G401 (cell line): ENCODE data around the gene RBM26. TPM values are rescaled to one million over a fixed set of nuclear protein-coding genes. Genes with fewer than 3 reads are reported as not detected.

Experiments used
- DNase-seq: peaks from one replicate; pipeline ENCODE4 v3.0.0-alpha.2; 2015; ENCODE audit warnings: low spot score
- in situ Hi-C: cut with HindIII; loops from 2 replicates; pipeline ENCODE4 v1.10.0; 2016; ENCODE audit warnings: low sequenced_read_pairs, mixed read lengths
- total RNA-seq: library from RNA; depleted of rRNA; stranded (reverse); fragments of >200 nt; shearing (Covaris generic); gene quantifications from 2 replicates; pipeline ENCODE4 v1.2.3, GENCODE V29; 2014

The RBM26 gene
- total RNA-seq, 1 experiment from 2014 or later, result 30.9 TPM

DNA sequence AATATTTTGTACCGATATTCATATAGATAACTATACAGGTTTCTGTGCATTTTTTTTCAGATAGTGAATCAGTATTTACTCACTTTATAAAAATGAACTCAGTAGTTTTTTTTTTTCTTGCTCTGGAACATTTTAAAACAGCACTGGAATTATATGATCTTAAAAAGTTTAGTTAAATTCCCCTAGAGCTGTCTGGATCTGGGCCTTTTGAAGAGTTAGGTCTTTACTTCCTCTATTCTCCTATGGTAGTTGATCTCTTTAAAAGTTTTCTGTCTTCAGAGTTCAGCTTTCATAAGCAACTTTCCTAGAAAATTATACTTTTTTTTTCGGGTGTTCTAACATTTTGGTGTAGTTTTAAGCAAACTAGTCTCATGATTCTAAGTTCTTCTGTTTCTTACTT, 21.8 kb upstream of the RBM26 start:
- in situ Hi-C loops, result no loop called here

DNA sequence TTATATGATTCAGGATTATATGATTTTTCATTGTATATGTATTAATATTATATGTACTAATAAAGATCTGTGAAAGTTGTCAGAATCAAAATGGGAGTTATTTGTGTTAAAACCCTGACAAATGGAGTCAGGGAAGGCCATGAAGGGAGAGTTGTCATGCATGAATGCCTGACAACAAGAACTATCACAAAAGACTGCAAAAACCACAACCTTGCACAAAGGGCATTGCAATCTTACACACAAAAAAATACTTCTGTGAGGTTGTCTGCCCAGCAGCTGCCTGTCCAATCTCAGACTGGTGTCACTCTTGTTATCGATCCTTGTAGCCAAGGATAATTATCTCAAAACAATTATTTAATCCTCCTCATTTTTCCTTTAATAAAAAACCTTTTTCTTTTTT, 21.2 kb upstream of the RBM26 start:
- DNase-seq, result no peak
- in situ Hi-C loops, result no loop called here

More for the DNA sequence above, 21.8 kb upstream of the RBM26 start:
- DNase-seq, result no peak

DNA sequence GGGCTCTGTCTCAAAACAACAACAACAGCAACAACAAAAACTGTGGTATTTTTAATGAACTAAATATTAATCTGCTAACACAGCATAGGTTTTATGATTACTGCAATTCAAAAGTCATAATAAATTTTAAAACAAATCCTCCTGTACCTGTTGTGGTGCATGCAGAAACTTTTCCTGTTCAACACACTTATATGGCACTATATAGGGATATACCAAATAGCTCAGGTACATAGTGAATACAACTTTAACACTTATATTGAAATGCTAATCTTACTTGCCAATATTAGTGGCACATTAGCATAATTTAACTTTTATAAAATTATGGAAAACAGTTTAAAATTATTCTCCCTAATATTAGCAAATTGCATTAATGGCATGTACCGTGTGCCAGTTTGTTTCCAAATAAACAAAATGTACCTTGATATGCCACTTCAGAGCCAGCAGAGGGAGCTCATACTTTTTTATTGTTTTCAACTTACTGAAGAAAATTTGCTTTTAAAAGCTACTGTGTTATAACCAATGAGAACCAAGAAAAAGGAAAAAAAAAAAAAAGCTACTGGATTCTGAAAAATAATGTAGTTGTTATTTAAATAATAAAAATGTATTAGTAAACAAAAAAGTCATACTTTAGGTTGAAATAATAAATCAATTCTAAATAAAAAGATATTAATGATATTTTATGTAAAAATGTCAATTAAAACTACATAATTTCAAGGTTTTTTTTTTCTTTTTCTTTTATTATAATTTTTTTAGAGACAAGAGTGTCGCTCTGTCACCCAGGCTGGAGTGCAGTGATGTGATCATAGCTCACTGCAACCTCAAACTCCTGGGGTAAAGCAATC, 18.0 kb upstream of the RBM26 start:
- DNase-seq, result peak; percentile 65
- in situ Hi-C loops, result no loop called here

DNA sequence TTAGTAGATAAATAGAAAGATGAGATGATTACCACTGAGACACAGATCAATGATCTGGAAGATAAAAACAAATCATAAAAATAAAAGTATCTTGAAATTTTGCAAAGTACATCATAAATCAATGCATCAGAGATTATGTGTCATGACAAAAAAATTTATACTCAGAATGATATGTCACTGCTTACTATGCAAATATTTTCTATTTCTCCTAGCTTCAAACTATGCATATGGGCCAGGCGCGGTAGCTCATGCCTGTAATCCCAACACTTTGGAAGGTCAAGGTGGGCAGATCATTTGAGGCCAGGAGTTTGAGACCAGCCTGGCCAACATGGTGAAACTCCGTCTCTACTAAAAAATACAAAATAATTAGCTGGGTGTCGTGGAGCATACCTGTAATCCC, 17.3 kb upstream of the RBM26 start:
- no peak for DNase-seq
- in situ Hi-C loops, result no loop called here

DNA sequence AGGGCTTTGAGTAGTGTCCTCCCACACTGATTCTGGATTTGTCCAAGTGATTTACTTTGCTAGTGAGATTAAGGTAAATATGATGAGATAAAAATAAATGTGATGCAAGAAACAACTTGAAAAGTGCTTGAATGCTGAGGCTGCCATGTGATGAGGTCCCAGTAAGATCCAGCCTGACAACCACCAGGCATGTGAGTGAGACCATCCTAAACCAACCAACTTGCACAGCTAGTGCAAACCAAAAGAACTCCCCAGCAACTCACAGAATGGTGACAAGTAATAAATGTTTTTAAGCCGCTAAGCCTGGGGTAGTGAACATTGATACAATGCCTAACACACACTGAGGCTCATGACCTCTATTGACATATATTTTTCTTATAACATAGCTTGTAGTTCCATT, 13.3 kb upstream of the RBM26 start:
- in situ Hi-C loops, result no loop called here

DNA sequence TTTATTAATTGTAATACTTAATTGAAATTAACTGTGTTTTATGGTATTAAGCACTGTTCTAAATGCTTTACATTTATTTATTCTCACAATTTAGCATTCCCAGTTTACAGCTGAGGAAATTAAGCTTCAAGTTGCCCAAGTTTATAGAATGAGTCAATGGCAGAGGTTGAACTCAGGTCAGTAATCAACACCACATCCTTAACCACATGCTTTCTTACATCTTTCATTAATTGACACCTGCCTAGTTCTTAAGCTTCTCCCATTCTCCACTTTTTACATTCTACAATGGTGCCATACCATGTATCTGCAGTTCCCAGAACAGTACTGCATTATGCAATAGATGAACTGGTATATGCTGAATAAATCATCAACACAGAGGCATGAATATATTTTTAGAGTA, 11.7 kb upstream of the RBM26 start:
- in situ Hi-C loops, result no loop called here
- no peak for DNase-seq

More for the DNA sequence above, 13.3 kb upstream of the RBM26 start:
- no peak for DNase-seq

DNA sequence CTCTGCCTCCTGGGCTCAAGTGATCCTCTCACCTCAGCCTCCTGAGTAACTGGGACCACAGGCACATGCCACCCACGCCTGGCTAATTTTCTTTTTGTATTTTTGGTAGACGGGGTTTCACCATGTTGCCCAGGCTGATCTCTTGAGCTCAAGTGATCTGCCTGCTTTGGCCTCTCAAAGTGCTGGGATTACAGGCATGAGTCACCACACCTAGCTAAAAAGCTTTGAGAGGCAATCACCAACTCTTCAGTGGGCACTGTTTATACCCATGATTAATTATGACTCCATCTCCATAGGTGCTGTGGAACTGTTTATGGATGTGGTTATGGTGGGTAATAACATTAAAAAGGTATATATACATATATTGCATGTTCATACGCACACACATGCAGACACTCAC, 7.5 kb upstream of the RBM26 start:
- in situ Hi-C loops, result no loop called here
- DNase-seq, result no peak

DNA sequence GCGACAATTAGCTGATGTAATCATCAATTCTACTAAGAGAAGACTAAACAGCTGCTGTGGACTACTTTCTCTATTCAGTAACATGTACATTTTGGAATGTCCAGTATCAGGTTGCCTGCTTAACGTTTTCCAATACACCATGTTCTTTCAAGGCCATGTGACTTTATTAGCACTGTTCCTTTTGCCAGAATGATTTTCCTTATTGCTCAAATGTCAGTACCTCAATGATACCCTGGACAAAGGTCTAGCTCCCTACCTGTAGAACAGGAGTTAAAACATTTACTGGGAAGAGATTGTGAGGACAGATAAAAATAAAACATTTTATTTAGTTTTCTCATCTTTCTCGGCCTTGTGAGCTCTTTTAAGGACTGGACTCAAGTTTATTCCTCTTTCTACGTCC, 3.8 kb upstream of the RBM26 start:
- no peak for DNase-seq
- in situ Hi-C loops, result no loop called here

DNA sequence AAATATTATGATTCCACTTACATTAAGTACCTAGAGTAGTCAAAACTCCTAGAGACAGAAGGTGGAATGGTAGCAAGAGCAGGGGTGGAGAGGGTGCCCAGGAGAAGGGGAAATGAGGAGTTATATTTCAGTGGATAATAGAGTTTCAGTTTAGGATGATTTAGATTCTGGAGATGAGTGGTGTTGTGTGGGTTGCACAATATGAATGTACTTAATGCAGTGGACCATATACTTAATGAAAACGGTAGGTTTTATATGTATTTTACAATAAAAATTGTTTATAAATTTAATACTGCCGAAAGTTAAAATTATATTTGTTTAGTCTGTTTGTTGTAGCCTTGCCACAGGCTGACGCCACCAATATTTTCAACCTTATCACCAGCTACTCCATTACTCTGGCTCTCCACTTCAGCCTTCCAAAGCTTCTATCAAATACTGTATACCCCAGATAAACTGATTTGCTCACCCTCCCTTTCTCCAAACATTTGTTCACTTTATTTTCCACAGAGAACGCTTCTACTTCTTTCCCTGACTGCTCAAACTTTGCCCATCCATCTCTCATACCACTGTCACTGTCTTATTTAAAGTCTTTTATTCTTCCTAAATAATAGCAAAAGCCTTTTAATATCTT, 1.4 kb upstream of the RBM26 start:
- DNase-seq, result no peak
- in situ Hi-C loops, result no loop called here

DNA sequence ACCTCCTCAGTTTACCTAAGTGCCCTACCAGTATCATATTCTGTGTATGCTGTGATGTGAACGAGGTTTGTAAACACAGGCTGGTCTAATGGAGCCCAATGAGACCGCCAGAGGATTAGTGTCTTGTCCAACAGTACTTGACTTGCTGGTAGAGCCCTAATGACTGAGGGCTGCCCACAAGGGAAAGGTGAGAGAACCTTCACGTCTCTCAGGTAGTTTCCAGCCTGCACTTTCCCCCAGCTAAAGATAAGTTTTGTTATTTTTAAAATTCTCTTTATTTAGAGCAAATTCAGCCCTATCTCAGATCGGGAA, 498 bp upstream of the RBM26 start:
- DNase-seq, result no peak
- in situ Hi-C loops, result no loop called here

DNA sequence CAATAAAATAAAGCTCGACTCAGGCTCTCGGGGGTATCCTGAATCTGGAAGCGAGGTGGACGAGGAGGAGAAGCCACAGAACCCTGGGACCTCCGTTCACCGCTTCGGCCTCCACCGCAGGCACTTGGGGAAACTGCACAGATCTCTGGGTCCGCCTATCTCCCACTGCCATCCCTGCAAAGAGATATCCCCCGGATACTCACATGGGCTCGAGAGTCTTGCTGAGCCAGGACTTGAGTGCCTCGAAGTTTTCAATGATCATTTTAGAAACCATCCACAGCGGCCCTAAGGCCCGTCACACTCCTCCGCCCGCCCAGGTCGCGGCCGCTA, 589 bp downstream of the RBM26 start:
- in situ Hi-C loops, result no loop called here
- DNase-seq, result no peak

DNA sequence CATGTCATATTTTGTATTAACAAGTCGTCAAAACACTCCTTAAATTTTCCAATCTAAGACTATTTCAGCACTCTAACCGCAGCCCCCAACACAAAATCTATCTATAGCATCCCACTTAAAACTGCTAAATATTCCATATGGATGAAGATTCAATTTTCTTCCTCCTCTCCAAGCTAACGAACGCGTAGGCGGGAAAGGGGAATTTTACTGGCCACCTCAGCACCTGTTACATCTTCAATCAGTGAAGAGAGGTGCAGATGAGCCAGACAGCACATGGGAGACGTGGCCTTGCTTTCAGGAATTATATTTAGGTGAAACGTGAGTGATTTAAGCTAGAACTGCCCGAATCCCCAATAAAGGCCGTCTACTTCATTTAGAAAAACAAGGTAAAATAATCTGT, 1.1 kb downstream of the RBM26 start:
- no peak for DNase-seq
- in situ Hi-C loops, result no loop called here

DNA sequence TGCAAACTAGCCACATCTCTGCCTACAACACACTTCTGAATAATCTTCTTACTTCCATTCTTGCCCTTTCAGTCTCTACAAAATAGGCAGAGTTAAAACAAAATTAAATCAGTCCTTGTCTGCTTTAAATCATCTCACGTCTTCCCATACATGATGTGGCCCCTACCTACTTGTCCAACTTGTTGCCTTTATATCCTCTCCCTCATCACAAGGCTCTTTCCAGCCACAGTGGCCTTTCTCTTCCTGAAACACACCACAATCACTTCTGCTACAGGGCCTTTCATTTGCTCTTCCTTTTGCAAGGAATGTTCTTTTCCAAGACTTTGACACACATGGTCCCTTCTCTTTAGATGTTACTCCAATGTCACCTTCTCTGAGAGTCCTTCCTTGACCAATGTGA, 1.7 kb downstream of the RBM26 start:
- in situ Hi-C loops, result no loop called here

DNA sequence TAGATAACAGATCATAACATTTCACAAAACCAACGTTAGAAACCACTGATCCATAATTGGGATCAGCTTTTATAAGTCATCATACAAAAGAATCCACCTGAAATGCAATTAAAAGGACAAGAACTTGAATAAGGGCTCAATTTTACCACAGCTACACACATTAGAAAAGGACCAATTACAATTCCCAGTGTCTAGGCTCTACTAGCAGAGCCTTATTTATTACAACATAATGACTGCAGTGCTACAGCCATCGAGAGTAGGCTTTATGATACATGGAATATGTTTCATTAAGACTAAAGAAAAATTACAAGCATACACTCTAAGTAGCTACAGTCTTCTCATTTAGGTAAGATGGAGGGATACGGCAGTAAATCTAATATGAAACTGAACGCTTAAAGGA, 2.9 kb downstream of the RBM26 start:
- no peak for DNase-seq
- in situ Hi-C loops, result no loop called here

More for the DNA sequence above, 1.7 kb downstream of the RBM26 start:
- no peak for DNase-seq

DNA sequence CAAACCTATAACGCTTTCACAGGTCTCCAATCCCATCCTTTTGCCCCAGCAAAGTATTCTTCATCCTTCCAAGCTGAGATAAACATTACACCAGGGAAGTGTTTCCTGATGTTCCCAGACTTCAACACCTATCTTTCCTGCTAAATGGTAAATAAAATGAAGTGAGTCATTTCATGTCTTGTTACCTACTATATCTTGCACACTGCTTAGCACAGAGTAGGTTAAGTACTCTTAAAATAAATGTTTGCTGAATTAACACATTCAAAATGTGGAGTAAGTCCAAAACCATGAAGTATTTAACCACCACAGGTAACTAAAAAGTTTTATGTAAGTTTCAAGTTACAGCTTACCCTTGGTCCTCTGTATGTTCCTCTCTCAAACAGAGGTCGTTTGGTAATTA, 3.4 kb downstream of the RBM26 start:
- DNase-seq, result no peak
- in situ Hi-C loops, result no loop called here

DNA sequence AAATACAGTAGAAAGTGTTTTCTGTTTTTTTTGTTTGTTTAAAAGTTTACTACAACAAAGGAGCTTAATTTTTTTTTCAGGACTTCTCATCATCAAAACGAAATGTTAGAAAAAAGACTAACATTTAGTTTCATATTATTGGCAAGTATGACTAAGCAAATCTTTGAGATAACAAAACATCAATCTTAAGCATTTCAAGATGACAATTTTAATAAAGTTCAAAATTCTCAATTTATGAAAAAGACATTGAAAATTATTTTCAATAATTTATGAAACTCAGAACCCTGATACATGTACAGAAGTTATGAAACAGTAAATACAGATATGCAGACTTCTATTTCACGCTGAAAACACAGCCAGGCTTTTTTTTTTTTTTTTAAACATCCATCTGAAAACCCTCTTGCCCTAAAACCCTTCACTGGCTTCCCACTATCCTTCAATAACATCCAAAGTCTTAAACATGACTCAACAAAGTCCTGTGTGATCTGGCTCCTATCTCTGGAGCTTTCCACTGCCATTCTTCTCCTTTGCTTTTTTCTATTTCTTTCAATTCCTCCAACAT, 3.9 kb downstream of the RBM26 start:
- in situ Hi-C loops, result no loop called here
- DNase-seq, result no peak

DNA sequence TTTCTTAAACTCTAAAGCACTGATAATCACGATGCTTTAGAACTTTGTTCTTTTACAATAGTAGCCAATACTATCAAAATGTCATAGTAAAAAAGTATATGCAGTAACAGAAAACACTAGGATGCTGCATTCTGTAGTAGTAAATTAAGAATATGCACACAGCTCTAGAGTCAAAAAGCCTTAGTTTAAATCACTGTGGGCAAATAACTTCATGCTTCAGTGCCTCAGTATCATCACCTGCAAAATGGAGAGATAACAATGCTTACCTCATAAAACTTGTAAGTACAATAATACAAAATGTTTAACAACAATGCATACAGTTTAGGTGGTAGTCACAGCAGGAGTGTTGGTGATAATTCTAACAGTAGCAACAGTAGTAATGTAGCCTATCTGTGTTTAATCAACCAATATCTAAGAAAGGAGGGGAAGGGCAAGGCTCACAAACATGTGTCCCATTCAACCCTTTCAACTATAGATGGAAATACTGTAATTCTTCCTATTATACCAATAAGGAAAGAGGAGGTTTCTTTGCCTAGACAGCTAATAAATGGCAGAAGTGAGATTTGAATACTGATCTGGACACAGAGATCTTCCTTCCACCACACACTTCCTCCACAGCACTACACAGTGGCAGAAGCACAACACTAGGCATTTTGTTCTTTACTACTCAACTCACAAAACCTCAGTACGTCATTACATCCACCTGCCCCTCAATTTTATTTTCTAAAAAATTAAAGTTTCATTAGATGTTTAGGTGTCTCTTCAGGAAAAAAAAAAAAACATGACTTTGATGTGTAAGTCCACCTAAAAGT, 4.6 kb downstream of the RBM26 start:
- no peak for DNase-seq
- in situ Hi-C loops, result no loop called here

DNA sequence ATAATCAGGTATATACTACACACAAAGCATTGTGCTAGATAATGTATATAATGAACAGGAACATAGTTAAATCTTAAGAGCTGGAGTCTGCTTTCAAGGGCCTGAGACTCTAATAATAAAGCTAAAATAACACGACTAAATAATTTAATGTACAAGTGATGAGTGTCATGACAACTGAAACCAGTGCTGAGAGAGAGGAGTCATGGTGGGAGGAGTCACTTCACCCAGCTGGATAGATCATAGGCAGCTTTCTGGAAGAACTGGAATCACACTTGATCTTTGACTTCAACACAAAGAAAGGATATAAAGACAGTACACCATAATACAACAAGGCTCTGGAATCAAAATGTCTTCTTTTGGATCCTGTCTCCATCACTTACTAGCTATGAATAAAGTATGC, 7.1 kb downstream of the RBM26 start:
- in situ Hi-C loops, result no loop called here
- no peak for DNase-seq

DNA sequence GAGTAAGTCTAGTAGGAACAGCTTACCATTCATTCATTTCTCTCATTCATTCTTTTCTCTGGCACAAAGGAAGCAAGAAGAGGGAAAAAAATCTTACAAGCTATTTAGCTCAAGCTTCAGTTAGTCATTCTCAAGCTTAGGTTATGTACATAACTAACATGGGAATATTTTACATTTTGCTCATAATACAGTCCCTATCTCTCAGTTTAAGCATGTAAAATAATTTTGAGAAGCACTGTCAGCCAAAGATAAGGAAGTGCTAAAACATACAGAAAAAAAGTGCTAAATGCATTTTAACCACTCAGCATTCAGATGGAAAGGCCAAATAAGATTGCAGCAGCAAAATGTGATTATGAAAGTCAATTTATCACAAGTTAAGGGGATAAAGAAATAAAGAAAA, 7.9 kb downstream of the RBM26 start:
- no peak for DNase-seq
- in situ Hi-C loops, result no loop called here

DNA sequence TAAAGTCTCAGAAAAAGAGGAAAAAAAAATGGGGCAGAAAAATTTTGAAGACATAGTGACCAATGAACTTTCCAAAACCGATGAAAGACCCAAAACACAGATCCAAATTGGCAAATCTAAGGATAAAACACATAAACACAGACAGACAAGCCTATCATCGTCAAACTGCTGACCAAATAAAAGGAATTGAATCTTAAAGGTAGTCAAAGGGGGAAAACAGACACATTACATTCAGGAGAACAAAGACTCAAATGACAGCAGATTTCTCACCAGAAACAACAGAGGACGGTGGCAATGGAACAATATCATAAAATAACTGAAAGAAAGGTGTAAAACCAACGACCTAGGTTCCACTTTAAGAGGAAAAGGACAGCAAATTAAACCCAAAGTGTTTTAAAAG, 10.2 kb downstream of the RBM26 start:
- DNase-seq, result no peak
- in situ Hi-C loops, result no loop called here
